ELR (cell line): ENCODE data around the gene ORC3.
A peak's percentile ranks its signal among the peaks of the same experiment; 100 is the strongest.
"Not testable (repeated sequence)": the region's sequence is repeated elsewhere in the genome, so short reads cannot be mapped to it uniquely, and the experiment has no call there.

Experiments
- DNase-seq: peaks from one replicate; pipeline ENCODE4 v3.0.0-alpha.2; 2015; ENCODE audit warnings: low read depth

ORC3 gene

DNA sequence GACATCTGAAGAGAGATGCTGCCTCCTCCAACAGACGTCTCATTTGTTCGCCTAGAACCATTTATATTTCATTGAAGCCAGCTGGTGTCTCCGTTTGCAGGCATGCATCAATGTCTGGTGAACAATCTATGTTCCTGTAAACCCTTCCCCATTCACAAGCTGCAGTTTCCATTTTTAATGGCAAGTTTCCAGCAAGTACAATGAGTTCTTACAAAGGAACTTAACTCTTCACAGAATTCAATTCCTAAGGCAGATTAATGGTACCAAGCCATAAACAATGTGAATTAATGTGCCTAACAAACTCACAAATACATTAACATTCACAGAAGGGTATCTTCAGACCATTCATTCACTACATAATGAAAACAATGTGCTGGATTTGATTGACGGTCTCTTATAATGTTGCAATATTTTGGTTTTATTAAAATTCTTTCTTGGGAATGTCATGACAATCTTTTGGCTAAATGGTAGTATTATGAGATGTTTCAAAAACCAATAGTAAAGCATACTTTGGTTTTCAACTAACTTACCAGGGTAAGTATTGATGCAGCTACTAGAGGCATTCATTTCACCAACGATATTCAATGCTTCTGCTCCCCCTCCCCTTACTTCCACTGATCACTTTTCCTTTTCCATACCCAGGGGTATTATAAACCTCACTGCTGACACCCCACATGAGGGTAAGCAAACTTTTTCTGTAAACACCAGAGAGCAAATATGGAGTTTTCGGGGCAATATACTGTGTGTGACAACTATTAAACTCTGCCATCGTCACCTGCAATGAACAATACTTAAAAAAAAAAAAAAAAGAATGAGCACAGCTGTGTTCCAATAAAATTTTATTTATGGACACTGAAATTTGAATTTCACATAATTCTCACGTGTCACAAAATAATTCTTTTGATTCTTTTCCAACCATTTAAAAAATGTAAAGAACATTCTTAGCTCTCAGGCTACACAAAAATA lies 107.9 kb downstream of the ORC3 start:
- DNase-seq, result peak; percentile 48

DNA sequence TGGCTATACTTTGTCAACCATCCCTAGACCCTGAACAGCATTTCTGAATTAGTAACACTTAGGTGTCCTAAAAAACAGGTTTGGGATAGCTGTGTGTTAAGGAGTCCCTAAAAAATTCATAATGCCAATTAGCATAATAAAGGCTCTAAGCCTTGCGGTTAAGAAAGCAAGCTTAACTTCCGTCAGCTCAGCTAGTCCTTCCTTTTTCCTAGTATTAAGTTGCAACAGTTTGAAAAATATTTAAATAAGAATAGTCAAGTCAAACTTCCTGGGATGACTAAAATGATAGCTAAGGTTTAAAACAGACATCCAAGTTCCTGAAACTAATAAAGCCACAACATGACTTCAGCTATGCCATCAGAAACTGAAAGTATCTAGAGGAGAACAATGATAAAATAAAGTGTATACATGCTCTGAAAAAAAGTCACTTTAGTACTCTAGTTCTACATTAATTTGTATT lies 108.6 kb downstream of the ORC3 start:
- peak; percentile 49 for DNase-seq

DNA sequence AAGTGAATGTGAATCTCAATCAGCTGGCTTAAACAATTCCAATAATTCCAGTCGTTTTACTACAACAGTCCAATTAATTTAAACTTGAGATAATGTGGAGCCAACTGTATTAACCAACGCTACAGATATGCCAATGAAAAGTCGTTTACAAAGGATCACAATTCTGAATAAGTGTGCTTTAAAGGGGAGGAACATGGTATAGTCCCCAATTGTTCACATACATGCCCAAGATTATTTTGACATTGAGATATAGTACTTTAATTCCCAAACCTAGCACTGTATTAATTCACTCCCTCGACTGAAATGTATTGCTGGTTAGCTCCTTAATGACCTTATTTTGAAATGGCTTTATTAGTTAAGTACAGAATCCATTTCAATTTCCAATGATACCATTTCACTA lies 109.6 kb downstream of the ORC3 start:
- no peak for DNase-seq

DNA sequence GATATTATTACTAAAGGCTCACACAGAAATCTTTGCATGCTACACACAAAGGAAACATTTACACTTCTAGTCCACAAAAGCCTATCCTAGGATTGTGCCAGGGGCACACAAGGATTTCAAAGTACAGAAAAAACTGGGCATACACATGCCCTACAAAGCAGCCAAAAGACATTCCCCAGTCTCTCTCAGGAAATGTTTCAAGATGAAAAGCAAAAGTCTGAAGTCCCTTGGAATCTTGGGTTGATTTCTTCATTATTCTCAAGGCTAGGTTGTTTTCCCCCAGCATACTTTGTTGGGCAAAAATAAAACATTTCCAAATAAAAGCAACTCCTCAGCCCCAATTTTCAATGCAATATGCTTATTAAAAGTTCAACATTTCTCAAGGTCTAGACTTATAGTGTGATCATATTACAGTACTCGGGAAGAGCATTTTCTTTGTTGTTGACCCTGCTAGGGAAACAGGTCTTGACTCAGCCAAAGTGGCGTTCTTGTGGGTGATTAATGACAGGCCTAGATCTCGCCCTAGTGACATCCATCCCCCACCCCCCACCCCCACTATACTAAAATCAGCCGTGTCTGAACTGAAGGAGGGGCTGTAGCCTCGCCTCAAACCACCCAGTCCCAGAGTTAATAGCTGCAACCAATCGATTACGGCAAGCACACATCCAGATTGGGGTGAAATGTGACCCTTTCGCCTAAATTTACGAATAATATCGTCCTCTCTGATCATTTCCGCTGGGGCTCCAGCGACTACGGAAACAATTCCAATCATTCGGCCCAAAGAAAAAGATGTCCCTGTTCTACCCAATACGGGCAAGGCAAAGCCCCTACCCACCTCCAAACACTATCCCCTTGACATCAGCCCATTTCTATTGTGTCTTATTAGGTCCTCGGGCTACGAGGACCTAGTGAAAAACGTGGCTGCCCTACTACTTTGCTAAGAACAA lies 110.7 kb downstream of the ORC3 start:
- peak; percentile 87 for DNase-seq

DNA sequence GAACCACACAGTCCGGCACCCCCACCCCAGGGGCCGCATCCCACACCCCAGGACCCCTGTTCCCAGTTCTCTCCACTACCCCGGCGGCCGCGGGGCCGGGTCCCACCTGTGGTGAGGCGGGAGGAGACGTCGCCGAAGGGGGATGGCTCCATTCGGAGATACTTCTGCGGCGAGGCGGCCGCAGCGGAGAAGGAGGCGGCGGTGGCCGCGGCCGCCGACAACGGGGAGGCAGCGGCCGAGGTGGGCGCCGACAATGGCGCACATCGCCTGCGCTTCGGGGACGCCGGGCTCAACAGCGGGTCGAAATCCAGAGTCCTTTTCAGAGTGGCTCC lies 111.4 kb downstream of the ORC3 start:
- DNase-seq, result no peak

DNA sequence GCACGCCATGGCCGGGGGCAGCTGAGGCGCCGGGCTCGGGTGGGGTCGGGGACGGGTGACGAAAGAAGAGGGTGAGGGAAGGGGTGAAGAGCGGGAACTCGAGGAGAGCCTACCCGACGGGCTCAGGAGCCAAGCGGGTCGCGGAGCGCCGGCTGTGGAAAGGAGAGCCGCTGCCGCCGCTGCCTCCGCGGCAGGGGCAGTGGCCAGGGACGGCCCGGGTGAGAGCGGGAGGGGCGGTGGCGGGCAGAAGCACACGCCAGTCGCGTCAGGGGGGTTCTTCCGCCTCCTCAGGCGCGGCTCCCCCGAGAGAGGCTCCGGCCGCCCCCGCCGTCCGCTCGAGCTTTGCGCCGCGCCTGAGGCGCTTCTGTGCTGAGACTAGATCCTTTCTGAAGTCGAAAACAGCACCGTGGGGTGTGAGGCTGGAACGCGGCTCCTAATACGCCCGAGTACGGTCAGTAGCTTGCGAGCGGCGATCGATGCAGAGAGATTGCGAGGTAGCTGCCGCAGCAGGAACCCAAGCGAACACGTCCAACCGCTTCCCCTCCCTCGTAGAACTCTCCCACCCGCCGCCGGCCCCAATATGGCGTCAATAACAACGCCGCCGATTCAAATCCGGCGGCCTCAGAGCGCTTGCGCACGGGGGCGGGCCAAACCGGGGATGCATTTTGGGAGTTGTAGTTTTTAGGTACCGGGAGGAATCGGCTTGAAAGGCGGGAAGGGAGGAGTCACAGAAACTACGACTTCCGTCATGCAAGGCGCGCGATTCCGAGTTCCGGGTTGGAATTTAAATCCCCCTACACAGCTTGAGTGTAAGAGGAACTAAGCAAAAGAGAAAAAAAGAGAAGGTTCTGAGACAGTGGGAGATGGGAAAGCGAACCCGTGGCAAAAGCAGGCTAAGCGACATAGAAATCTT lies 112.0 kb downstream of the ORC3 start, which contains the start of gene AKIRIN2:
AKIRIN2 (minus strand) TSS at position 558 of the 913 bp plus-strand sequence; CDS start at position 9, 549 bp downstream.
- peak; percentile 100 for DNase-seq

DNA sequence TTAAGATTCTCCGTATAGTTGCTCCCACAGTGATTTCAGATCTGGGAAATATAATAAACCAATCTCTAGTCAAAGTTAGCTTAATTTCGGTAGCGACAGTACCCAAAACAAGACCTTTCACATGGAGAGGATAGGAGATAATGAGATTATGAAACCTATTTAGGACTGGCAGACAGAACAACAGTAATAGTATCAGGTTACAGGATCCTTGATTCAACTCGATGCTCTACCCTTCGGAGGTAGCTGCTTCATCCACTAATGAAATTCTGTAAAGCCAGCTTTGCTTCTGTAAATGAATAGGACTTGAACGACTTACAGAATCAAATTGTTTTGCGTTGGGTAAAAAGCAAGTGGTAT lies 112.6 kb downstream of the ORC3 start:
- peak; percentile 68 for DNase-seq

DNA sequence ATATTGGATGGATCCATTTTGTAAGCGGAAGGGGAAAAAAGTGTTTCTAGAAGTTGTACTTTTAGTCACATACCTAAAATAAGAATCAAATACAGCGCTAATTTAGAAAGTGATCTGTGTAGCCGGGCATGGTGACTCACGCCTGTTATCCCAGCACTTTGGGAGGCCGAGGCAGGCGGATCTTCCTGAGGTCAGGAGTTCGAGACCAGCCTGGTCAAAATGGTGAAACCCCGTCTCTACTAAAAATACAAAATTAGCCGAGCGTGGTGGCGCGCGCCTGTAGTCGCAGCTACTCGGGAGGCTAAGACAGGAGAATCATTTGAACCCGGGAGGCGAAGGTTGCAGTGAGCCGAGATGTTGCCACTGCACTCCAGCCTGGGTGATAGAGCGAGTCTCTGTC lies 113.1 kb downstream of the ORC3 start:
- DNase-seq, result peak; percentile 41

DNA sequence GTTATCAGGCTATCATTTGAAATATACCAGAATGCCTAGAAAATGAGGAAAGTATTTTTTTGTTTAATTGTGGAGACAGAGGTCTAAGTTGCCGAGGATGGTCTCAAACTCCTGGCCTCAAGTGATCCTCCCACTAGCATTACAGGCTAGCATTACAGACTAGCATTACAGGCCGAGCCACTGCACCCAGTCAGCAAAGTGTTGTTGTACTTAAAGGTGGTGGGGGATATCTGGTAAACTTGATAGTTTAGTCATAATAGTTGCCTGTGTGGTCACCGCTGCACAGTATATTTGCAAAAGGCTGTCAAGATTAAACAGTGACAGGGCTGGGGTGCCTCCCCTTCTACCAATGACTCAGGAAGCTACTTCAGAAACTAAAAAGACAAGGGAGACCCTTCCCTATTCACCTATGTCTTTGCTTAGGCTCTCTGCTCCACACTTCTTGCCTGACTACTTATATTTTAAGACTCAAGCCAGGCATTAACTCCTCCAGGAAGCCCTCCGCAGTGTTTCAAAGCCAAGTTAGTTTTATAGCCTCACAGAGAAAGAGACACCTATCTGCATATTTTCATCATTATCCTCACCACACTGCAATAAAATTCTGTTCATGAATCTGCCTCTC lies 115.2 kb downstream of the ORC3 start:
- DNase-seq, result peak; percentile 64

DNA sequence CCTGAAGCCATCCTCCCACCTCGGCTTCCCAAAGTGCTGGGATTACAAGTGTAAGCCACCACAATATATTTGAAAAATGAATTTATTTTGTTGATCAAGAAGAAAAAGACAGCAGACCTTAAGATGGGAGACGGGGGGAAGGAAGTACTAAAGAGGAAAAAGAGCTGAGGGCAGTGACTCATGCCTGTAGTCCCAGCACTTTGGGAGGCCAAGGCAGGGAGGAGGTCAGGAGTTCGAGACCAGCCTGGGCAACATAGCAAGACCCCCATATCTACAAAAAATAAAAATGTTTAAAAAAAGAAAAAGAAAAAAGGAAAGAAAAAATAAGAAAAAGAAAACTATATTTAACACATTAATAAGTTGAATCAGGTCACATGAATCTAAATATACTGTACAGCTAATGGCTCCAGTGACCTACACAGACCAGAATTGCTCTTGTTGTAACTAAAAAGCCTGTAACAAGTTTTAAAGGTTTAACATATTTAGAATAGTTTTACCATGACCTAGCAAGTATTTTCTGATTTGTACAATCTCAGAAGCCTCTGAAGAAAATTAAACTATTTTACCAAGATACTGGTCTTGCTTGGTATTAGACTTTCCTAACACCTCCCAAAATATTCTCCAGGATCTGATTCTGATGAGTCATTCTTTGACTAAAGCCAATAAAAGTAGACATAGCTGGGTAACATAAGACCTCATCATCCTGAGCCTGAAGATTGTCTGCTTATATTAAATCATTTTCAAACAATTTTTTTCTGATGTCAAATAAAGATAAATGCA lies 116.4 kb downstream of the ORC3 start:
- DNase-seq, result peak; percentile 69

DNA sequence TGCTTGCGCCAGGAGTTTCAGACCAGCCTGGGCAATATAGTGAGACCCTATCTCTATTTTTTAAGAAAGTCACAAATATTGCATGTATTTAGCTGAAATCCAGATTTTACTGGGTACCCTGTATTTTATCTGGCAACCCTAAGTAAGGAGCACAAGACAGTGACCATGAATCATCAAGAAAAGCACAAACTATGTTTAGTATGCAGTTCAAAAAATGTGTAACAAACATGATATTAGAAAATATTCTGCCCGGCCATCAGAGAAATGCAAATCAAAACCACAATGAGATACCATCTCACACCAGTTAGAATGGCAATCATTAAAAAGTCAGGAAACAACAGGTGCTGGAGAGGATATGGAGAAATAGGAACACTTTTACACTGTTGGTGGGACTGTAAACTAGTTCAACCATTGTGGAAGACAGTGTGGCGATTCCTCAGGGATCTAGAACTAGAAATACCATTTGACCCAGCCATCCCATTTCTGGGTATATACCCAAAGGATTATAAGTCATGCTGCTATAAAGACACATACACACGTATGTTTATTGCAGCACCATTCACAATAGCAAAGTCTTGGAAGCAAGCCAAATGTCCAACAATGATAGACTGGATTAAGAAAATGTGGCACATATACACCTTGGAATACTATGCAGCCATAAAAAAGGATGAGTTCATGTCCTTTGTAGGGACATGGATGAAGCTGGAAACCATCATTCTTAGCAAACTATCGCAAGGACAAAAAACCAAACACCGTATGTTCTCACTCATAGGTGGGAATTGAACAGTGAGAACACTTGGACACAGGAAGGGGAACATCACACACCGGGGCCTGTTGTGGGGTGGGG lies 118.9 kb downstream of the ORC3 start:
- DNase-seq, result not testable (repeated sequence)

DNA sequence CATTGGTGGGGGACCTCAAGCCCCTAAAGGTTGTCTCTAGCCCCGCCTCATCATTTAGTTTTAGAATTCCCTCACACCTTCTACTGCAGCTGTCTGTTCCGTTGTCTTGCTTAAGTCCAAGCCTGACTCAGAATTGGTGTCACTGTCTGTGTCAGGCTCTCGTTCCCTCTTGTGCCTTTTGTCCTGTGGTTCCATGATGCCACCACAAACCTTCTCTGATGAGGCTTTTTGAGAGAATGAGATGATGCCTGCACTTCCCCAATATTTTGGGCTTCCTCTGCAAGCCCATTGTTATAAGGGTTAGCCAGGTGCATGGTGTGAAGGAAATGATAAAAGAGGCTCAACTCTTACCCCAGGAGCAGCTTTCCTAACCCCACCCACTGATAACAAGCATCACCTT lies 120.2 kb downstream of the ORC3 start:
- no peak for DNase-seq

DNA sequence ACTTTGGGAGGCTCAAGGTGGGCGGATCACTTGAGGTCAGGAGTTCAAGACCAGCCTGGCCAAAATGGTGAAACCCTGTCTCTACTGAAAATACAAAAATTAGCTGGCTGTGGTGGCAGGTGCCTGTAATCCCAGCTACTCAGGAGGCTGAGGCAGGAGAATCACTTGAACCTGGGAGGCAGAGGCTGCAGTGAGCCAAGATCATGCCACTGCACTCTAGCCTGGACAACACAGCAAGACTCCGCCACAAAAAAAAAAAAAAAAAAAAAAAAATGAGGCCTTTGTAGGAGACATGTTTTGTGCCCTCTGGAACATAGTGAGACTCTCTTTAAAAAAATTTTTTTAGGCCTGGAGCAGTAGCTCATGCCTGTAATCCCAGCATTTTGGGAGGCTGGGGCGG lies 122.8 kb downstream of the ORC3 start:
- DNase-seq, result not testable (repeated sequence)

DNA sequence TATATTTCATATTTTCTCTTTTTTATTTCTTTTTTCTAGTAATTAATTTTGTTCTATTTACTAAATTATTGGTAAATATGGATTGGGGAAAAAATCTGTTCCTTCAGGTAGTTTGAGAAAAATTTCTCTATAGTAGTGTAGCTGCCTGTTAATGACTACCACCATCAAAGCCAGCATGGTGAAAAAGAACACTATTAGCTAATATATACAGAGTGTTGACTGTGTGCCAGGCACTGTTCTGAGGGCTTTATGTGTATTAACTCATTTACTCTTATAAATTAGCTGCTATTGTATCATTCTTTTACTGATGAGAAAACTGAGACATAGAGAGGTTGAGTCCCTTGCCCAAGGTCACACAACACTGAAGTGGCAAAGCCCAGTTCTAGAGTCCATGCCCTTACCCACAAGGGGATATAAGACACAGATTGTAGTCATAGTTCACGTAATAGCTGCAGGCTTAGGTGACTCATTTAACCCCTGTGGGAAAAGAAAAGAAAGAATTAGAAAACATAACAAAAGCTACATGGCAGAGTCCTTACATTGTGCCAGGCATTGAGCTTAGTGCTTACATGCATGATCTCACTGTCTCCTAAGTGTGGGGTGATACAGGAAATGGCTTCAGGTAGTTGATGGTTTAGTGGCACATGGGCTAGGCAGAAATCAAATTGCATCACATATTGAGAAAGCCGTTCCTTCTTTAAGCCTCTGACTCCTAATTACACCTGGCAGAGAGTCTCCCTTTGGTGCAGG lies 124.3 kb downstream of the ORC3 start:
- peak; percentile 90 for DNase-seq
